Liver (tissue), 3 donors: ENCODE results near the gene TCFL5.

Experiments
- EGR1 ChIP-seq, 2 donors: IDR thresholded peaks; 2 replicates each; pipeline ENCODE4 v1.6.1; 2016 to 2018; ENCODE audit warnings: antibody characterized with exemption in 2 of 2, low read depth in 2 of 2
- GABPA ChIP-seq, 2 donors: IDR thresholded peaks in 1 of 2; conservative IDR thresholded peaks in 1 of 2; 2 replicates each; pipeline ENCODE4 v1.6.1; 2016; ENCODE audit warnings: antibody characterized with exemption in 2 of 2, mild to moderate bottlenecking in 1 of 2, moderate library complexity in 1 of 2
- JUND ChIP-seq, 2 donors: IDR thresholded peaks; 2 replicates each; pipeline ENCODE4 v1.6.1; 2016; ENCODE audit warnings: antibody characterized with exemption in 2 of 2
- NR2F2 ChIP-seq: IDR thresholded peaks from 2 replicates; pipeline ENCODE4 v1.6.1; 2016; ENCODE audit warnings: antibody characterized with exemption
- RAD21 ChIP-seq, 2 donors: IDR thresholded peaks; 2 replicates each; pipeline ENCODE4 v1.6.1; 2016; ENCODE audit warnings: antibody characterized with exemption in 2 of 2, mild to moderate bottlenecking in 2 of 2
- RXRA ChIP-seq, 2 donors: IDR thresholded peaks; 2 replicates each; pipeline ENCODE4 v1.6.1; 2017 to 2018; ENCODE audit warnings: antibody characterized with exemption in 2 of 2, mild to moderate bottlenecking in 1 of 2
- SP1 ChIP-seq: IDR thresholded peaks from 2 replicates; pipeline ENCODE4 v1.6.1; 2018; ENCODE audit warnings: antibody characterized with exemption, mild to moderate bottlenecking
- TAF1 ChIP-seq: conservative IDR thresholded peaks from 2 replicates; pipeline ENCODE4 v1.6.1; 2016; ENCODE audit warnings: antibody characterized with exemption, mild to moderate bottlenecking
- YY1 ChIP-seq: IDR thresholded peaks from 2 replicates; pipeline ENCODE4 v1.6.1; 2016; ENCODE audit warnings: antibody characterized with exemption, mild to moderate bottlenecking
- ZBTB33 ChIP-seq: IDR thresholded peaks from 2 replicates; pipeline ENCODE4 v1.6.1; 2016; ENCODE audit warnings: antibody characterized with exemption
- TF ChIP-seq, protein P1 (sequence below): IDR thresholded peaks from 2 replicates; pipeline ENCODE4 v1.6.1; 2016; ENCODE audit warnings: antibody characterized with exemption, mild to moderate bottlenecking
- TF ChIP-seq, protein P2 (sequence below): IDR thresholded peaks from 2 replicates; pipeline ENCODE4 v1.6.1; 2016; ENCODE audit warnings: antibody characterized with exemption
- TF ChIP-seq, protein P3 (sequence below): fragments of 150-350 bp; IDR thresholded peaks from 2 replicates; pipeline ENCODE4 v1.5.1; 2017; ENCODE audit warnings: improper control_type of control experiment, low read depth, low read length; ENCODE audit not compliant: missing input control
- TF ChIP-seq, protein P4 (sequence below): IDR thresholded peaks from 2 replicates; pipeline ENCODE4 v1.6.1; 2016; ENCODE audit warnings: antibody characterized with exemption
- donor health status: healthy.
- donor health status: healthy.

DNA sequence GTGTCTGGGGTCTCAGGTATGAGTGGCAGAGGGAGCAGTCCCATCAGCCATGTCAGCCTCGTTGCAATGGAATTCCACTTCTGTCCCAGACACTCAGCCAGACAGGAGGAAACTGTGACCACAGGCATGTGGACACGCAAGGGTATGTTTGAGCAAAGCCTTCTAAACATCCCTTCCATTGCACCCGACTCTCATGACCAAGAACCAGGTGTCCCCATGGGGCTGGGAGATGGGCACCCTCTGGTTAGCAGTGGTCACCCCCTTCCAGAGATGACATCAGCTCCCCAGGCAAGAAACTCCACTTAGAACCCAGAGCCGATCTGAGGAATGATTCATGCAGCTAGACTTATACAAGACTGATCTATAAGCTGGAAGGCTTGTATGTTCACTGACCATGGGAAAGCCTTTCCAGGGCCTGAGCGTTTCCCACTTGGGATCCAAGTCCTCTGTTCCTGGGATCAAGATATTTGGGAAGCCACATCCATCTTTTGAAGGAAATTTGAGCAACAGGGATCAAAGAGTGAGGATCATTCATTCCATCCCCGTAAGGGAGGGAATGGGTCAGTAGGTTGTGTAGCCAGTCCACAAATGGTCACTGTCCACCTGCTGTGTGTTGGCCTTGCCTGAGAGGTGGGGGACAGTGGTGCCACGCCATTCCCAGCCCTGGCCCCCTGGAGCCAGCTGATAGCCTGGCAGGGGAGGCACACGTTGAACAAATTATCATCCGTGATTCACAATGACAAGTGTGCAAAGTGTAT, 69.3 kb downstream of the TCFL5 start:
- TF ChIP-seq, protein P1, sequence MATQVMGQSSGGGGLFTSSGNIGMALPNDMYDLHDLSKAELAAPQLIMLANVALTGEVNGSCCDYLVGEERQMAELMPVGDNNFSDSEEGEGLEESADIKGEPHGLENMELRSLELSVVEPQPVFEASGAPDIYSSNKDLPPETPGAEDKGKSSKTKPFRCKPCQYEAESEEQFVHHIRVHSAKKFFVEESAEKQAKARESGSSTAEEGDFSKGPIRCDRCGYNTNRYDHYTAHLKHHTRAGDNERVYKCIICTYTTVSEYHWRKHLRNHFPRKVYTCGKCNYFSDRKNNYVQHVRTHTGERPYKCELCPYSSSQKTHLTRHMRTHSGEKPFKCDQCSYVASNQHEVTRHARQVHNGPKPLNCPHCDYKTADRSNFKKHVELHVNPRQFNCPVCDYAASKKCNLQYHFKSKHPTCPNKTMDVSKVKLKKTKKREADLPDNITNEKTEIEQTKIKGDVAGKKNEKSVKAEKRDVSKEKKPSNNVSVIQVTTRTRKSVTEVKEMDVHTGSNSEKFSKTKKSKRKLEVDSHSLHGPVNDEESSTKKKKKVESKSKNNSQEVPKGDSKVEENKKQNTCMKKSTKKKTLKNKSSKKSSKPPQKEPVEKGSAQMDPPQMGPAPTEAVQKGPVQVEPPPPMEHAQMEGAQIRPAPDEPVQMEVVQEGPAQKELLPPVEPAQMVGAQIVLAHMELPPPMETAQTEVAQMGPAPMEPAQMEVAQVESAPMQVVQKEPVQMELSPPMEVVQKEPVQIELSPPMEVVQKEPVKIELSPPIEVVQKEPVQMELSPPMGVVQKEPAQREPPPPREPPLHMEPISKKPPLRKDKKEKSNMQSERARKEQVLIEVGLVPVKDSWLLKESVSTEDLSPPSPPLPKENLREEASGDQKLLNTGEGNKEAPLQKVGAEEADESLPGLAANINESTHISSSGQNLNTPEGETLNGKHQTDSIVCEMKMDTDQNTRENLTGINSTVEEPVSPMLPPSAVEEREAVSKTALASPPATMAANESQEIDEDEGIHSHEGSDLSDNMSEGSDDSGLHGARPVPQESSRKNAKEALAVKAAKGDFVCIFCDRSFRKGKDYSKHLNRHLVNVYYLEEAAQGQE, result no peak
- TF ChIP-seq, protein P2, sequence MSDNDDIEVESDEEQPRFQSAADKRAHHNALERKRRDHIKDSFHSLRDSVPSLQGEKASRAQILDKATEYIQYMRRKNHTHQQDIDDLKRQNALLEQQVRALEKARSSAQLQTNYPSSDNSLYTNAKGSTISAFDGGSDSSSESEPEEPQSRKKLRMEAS, result no peak
- no peak for TF ChIP-seq TAF1
- TF ChIP-seq, protein P3, sequence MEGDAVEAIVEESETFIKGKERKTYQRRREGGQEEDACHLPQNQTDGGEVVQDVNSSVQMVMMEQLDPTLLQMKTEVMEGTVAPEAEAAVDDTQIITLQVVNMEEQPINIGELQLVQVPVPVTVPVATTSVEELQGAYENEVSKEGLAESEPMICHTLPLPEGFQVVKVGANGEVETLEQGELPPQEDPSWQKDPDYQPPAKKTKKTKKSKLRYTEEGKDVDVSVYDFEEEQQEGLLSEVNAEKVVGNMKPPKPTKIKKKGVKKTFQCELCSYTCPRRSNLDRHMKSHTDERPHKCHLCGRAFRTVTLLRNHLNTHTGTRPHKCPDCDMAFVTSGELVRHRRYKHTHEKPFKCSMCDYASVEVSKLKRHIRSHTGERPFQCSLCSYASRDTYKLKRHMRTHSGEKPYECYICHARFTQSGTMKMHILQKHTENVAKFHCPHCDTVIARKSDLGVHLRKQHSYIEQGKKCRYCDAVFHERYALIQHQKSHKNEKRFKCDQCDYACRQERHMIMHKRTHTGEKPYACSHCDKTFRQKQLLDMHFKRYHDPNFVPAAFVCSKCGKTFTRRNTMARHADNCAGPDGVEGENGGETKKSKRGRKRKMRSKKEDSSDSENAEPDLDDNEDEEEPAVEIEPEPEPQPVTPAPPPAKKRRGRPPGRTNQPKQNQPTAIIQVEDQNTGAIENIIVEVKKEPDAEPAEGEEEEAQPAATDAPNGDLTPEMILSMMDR, result no peak
- no peak for TF ChIP-seq GABPA (IDR thresholded peaks at IDR 0.05 in 1 of 2, conservative IDR thresholded peaks at IDR 0.05 in 1 of 2)
- no peak for TF ChIP-seq YY1
- TF ChIP-seq SP1, result no peak
- no peak for TF ChIP-seq RXRA (IDR thresholded peaks at IDR 0.05)
- no peak for TF ChIP-seq ZBTB33
- TF ChIP-seq EGR1 (IDR thresholded peaks at IDR 0.05; ENCODE audit: low read depth in 2 of 2), result no peak
- TF ChIP-seq, protein P4, sequence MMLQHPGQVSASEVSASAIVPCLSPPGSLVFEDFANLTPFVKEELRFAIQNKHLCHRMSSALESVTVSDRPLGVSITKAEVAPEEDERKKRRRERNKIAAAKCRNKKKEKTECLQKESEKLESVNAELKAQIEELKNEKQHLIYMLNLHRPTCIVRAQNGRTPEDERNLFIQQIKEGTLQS, result no peak
- TF ChIP-seq RAD21 (IDR thresholded peaks at IDR 0.05), result no peak
- TF ChIP-seq JUND (IDR thresholded peaks at IDR 0.05), result no peak
- no peak for TF ChIP-seq NR2F2
